NCI-H226 (cell line): ENCODE measurements around the gene MTHFR.

ENCODE experiments used
- DNase-seq: peaks from one replicate; pipeline ENCODE4 v3.0.0-alpha.2; 2015

Gene MTHFR

DNA sequence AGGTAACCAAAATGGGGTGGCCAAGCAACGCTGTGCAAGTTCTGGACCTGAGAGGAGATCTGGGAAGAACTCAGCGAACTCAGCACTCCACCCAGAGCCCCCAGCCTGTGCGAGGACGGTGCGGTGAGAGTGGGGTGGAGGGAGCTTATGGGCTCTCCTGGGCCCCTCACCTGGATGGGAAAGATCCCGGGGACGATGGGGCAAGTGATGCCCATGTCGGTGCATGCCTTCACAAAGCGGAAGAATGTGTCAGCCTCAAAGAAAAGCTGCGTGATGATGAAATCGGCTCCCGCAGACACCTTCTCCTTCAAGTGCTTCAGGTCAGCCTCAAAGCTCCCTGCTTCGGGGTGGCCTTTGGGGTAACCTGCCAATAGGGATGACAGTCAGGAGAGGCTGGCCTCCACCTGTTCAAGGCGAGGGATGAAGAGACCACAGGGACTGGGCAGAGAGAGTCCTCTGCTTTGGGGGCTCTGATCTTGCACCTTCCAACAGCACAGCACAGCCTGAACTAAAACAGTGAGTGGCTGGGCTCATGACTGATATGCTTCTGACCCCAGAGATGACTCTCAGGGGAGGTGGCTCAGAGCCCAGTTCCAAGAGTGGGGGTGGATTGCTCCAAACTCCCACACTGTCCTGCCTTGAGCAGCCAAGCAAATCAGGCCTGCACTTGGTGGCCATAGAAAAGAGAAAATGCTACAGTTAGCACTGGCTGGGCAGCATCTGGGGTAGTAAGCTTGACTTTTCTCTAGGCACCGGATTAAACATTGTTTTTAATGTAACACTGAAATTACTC, 9.5 kb downstream of the MTHFR start:
- DNase-seq, result peak; percentile 9

DNA sequence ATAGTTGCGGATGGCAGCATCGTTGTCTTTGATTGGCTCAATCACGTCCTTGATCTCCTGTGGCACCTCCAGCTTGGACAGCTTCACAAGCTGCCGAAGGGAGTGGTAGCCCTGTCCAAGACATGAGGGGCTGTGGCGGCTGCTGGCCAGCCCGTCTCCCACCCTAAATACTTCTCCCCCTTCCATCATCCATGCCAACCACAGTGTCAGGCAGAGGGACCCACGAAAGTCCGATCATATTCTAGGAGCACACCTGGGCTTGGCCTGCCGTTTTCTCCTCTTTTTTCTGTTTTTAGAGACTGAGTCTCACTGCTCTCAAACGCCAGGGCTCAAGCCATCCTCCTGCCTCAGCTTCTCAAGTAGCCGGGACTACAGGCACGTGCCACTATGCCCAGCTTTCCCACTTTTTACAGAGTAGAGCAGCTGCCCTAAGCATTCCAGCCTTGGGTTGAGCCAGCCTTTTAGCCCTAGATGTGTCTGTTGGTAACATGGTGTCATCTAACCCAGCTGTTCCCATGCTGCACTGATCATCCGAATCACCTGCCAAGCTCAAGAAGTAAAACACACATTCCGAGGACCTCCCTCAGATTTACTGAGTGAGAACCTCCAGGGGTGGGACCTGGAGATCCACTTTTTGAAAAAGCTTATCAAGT, 10.4 kb downstream of the MTHFR start:
- no peak for DNase-seq

DNA sequence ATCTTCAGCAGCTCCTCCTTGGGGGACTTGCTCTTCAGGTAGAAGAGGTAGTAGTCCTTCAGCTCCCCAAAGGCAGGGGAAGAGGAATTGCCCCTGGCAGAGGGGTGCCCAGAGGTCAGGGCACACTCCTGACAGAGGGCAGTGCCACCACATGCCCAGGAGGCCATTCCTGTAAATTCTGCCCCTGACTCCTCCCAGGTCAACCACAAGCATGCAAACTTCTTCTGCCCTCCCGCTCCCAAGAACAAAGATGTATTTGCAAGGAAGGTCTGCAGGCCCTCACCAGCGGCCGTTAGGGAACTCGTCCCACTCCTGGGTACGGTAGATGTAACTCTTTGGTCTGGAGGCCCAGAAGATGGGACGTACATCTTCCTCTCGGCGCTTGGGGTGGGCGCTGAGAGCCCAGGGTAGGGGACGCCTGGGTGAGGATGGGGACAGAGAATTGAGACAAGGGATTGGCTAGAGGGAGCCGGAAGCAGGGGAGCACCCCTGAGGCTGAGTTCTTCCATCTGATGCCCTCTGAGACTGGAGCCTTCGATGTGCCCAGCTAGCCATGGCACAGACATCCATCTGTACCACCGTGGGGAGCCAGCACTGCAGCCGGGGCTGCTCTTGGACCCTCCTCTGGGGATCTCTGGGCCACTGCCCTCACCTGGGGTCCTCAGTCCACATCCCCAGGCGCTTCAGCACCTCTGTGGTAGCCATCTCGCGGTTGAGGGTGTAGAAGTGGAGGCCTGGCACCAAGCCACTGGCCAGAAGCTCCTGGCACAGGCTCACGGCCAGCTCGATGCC, 11.1 kb downstream of the MTHFR start:
- no peak for DNase-seq

- no peak for DNase-seq
Observed at GRCh38 chr1:11793819-11794218, 11.9 kb downstream of the MTHFR start.

GRCh38 chr1:11792106-11792505, 13.7 kb downstream of the MTHFR start:
- no peak for DNase-seq

DNA sequence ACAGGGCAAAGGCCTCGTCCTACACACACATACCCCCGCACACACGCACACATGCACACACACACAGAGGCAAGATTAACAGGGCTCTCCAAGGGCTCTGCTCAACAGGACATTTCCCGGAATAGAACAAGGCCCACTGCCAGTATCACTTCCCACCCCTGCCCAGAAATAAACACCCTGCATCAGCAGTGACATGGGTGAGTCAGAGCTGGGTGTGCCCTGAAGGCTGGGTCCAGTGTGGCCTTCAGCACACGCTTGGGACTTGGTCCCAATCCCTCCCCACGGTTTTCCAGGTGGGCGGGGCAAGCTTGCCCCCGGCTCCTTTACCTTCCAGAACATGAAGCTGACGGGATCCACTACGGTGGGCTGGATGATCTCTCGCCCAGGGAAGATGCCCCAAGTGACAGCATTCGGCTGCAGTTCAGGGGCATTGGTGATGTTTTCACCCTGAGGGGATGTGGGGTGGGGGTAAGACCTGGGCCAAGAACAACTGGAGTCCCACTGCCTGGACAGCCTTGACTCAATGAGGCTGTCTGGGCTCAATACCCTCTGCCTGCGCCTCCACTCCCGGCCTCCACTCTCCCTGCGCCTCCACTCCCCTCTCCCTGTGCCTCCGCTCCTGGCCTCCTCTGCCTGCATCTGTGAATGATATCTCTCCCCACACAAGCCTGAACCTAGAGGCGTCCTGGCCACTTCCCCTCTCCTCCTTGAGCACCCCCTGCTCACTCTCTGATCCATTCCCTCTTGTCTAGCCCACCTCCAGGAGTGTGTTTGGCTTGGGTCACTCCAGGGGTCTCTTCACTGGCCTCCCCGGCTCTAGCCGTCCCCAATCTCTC, 14.7 kb downstream of the MTHFR start:
- no peak for DNase-seq

- no peak for DNase-seq
Observed at GRCh38 chr1:11790101-11790879, 15.5 kb downstream of the MTHFR start.

- DNase-seq, result no peak
Observed at GRCh38 chr1:11789126-11790067, 16.4 kb downstream of the MTHFR start.

GRCh38 chr1:11788549-11789053, 17.2 kb downstream of the MTHFR start:
- DNase-seq, result no peak

GRCh38 chr1:11787804-11788436, 17.8 kb downstream of the MTHFR start:
- no peak for DNase-seq

DNA sequence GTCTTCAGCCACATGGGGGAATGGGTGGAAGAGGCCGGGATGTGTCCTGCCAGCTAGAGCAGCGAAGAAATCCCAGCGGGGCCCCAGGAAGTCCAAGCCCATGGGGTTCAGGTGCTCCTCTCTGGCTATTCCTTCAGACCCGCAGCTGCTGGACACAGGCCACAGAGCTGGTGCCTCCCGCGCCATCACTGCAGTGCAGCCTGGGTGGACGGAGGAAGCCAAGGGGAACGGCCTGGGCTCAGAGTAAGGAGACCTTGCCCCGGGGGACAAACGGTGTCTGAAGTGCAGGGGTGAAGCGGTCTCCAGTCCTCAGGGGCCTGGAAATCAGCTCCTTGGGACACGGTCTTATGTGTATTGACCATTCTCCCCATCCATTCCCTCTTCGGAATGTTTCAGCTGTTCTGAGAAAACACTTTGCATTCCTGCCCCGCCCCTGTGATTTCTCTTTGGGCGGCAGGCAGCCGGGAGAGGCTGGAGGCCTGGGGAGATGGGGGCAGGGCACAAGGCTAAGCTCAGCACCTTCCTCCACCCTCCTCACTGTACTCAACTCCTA, 18.4 kb downstream of the MTHFR start:
- DNase-seq, result peak; percentile 54

GRCh38 chr1:11786168-11786567, 19.6 kb downstream of the MTHFR start:
- no peak for DNase-seq

GRCh38 chr1:11784993-11785769, 20.6 kb downstream of the MTHFR start:
- DNase-seq, result peak; percentile 49

DNA sequence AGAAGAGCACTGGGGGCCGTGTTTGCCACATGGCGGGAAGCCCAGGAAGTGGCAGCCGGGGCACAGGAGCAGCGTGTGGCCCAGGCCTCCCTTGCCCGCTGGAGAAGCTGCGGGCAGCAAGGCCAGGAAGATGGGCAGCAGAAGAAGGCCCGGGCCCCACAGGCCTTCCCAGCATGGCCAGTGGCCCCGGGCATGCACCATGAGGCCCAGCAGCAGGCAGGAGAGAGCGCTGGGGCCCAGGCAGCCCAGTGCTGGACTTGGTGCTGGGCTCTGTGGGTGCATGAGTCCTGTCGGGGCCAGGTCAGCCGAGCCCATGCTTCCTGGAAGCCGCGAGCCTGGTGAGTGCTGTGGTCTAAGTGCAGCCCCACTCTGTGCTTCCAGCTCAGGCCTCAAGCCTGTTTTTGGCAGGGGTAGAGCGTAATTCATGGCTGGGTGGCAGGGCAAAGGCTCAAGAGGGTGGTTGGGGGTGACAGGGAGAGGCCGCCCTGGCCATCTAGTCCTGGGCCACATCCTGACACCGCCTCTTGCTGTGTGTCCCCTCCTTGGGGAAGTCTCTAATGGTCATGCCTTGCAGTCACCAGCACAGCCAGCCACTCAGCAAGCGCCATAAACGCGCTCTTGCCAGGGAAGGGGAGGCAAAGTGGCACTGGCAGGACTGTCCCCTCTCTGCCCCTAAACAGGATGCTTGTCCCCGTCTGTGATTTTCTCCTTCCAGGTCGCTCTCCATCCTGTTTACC, 21.3 kb downstream of the MTHFR start:
- DNase-seq, result no peak

- no peak for DNase-seq
Observed at GRCh38 chr1:11783556-11783955, 22.2 kb downstream of the MTHFR start.

GRCh38 chr1:11782127-11782708, 23.5 kb downstream of the MTHFR start:
- no peak for DNase-seq

DNA sequence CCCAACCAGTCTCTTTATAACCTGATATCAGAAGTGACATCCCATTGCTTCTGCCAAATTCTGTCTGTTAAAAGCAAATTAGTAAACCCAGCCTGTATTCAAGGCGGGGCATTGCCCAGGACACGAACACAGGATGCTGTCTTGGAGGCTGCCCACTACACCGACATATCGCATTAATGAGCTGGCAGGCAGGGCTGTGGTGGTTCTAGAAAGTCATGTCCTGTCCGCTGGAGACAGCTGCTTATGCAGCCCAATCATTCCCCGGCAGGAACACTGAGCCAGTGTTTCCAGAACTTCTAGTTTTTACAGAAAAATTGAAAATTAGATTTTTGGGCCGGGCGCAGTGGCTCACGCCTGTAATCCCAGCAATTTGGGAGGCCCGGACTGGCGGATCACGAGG, 24.5 kb downstream of the MTHFR start:
- no peak for DNase-seq
